ENCODE measurements around the gene WWOX. TPM values are rescaled to one million over a fixed set of nuclear protein-coding genes. Genes with fewer than 3 reads are reported as not detected.

Gene WWOX
- total RNA-seq, 1 donor: 24.2 TPM

- H3K4me3 ChIP-seq (ENCODE audit: low read depth, low read length): no peak overlapping the region
- TF ChIP-seq, protein P1, sequence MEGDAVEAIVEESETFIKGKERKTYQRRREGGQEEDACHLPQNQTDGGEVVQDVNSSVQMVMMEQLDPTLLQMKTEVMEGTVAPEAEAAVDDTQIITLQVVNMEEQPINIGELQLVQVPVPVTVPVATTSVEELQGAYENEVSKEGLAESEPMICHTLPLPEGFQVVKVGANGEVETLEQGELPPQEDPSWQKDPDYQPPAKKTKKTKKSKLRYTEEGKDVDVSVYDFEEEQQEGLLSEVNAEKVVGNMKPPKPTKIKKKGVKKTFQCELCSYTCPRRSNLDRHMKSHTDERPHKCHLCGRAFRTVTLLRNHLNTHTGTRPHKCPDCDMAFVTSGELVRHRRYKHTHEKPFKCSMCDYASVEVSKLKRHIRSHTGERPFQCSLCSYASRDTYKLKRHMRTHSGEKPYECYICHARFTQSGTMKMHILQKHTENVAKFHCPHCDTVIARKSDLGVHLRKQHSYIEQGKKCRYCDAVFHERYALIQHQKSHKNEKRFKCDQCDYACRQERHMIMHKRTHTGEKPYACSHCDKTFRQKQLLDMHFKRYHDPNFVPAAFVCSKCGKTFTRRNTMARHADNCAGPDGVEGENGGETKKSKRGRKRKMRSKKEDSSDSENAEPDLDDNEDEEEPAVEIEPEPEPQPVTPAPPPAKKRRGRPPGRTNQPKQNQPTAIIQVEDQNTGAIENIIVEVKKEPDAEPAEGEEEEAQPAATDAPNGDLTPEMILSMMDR (IDR thresholded peaks at IDR 0.05; ENCODE audit: insufficient read depth, low read length): no peak
- DNase-seq (ENCODE audit: low read depth): no peak
Measured at GRCh38 chr16:78516006-78516736, 416.7 kb downstream of the WWOX start.

- TF ChIP-seq, protein P1 (IDR thresholded peaks at IDR 0.05; ENCODE audit: insufficient read depth, low read length): no peak
- no peak overlapping the region for H3K4me3 ChIP-seq (ENCODE audit: low read depth, low read length)
- DNase-seq (ENCODE audit: low read depth): no peak
Measured at GRCh38 chr16:78519896-78520295, 420.4 kb downstream of the WWOX start.

DNA sequence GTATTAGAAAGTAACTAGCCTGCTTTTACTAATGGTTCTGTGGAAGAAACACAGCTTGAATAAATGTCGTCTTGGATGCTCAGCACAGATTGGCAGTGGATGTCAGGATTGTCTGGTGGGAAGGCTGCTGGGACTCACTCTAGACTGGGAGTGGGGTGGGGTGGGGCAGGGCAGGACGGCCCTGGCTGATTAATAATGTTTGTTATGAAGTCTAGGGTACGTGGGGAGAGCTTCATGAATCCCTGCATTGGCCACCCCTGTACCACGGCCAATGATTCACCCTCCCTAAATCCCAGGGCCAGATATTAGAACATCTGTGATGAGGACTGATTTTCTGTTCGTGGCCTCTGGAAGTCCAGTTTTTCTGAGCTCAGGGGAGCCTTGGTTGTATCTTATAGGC lies 421.0 kb downstream of the WWOX start:
- DNase-seq (ENCODE audit: low read depth): no peak
- TF ChIP-seq, protein P1 (IDR thresholded peaks at IDR 0.05; ENCODE audit: insufficient read depth, low read length): no peak

GRCh38 chr16:78522327-78522726 lies 422.9 kb downstream of the WWOX start:
- no peak for DNase-seq (ENCODE audit: low read depth)
- TF ChIP-seq, protein P1 (IDR thresholded peaks at IDR 0.05; ENCODE audit: insufficient read depth, low read length): no peak
- H3K4me3 ChIP-seq (ENCODE audit: low read depth, low read length): no peak overlapping the region

More for the DNA sequence above, 421.0 kb downstream of the WWOX start:
- H3K4me3 ChIP-seq (ENCODE audit: low read depth, low read length): no peak overlapping the region

DNA sequence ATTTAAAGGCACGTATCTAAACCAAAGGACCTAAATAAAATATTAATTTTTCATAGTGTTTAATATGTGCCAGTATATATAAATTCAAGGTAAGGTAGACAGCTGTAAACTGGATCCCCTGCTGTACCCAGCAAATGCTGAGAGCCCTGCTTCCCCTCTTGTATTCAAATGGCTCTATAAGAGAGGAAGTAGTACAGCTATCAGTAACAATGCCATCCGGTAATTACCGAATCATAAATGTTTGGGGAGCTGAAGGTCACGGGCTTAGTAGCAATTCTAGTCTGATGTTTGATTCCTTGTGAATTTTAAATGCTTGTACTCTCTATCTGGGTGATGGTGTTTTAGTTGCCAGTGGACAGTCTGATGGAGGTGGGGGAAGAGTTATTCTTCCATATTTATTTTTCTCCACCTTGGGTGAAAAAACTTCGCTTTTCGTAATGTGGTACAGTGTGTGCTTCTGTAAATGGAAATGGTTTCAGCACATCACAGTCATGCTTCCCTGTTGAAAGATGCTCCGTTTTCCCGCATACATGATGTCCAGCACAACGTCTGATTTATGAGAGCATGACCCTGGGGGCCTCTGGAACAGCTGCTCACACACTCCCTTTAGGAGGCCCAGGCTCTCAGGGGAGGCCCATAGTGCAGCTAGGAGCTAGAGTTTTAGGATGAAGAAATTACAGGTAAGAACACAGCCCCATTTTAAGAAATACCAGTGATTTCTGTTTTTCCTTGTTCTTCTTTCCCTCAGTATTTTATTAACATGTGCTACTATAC lies 423.9 kb downstream of the WWOX start:
- TF ChIP-seq, protein P1 (IDR thresholded peaks at IDR 0.05; ENCODE audit: insufficient read depth, low read length): no peak
- no peak overlapping the region for H3K4me3 ChIP-seq (ENCODE audit: low read depth, low read length)
- no peak for DNase-seq (ENCODE audit: low read depth)

GRCh38 chr16:78524066-78524595 lies 424.7 kb downstream of the WWOX start:
- no peak overlapping the region for H3K4me3 ChIP-seq (ENCODE audit: low read depth, low read length)
- TF ChIP-seq, protein P1 (IDR thresholded peaks at IDR 0.05; ENCODE audit: insufficient read depth, low read length): no peak
- no peak for DNase-seq (ENCODE audit: low read depth)
